ENCODE results near the gene CSNK1D.
A peak's percentile ranks its signal among the peaks of the same experiment; 100 is the strongest.
"Not testable (repeated sequence)": the region's sequence is repeated elsewhere in the genome, so short reads cannot be mapped to it uniquely, and the experiment has no call there.

The CSNK1D gene

GRCh38 chr17:82212331-82213250 lies 60.9 kb downstream of the CSNK1D start, which contains the start of gene CCDC57:
Gene CCDC57, minus strand, starts transcription at chr17:82212842. Its CDS starts 10,898 bp downstream, at chr17:82201944.
- DNase-seq, result peak; percentile 72

DNA sequence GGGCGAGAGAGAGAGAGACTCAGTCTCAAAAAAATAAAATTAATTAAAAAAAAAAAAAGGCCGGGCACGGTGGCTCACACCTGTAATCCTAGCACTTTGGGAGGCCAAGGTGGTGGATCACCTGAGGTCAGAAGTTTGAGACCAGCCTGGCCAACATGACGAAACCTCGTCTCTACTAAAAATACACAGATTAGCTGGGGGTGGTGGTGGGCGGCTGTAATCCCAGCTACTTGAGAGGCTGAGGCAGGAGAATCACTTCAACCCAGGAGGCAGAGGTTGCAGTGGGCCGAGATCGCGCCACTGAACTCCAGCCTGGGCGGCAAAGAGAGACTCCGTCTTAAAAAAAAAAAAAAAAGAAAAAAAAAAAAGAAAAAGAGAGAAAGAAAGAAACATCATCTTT lies 62.8 kb downstream of the CSNK1D start:
- not testable (repeated sequence) for DNase-seq

GRCh38 chr17:82205720-82206508 lies 67.6 kb downstream of the CSNK1D start:
- peak; percentile 86 for DNase-seq

GRCh38 chr17:82204831-82205719 lies 68.4 kb downstream of the CSNK1D start:
- no peak for DNase-seq

DNA sequence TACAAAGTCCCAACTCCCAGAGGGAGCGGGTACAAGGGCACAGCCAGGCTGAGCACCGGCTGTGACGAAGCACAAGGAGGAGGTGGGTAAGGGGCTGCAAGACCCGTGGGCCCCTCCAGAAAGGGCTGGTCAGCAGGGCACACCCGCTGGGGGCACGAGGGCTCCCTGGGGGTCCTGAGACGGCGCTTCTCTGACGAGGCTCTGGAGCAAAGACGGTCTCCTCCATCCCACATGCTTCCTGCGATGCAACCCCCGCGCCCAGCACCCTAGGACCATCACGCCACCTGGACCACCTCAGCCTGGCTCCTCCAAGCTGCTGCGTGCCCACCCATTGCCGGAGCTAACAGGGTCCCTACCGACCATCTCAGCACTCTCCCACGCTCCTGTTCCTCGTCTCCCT lies 69.6 kb downstream of the CSNK1D start:
- no peak for DNase-seq

DNA sequence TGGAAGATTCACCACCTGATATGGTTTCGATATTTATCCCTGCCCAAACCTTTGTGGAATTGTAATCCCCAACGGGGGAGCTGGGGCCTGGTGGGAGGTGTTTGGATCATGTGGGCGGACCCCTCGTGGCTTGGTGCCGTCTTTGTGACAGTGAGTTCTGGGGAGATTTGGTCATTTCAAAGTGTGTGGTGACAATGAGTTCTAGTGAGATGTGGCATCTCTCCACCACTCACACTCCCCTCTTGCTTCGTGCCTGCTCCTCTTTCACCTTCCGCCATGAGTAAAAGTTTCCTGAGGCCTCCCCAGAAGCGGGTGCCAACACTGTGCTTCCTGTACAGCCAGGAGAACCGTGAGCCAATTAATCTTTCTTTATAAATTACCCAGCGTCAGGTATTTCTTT lies 70.5 kb downstream of the CSNK1D start:
- DNase-seq, result no peak

DNA sequence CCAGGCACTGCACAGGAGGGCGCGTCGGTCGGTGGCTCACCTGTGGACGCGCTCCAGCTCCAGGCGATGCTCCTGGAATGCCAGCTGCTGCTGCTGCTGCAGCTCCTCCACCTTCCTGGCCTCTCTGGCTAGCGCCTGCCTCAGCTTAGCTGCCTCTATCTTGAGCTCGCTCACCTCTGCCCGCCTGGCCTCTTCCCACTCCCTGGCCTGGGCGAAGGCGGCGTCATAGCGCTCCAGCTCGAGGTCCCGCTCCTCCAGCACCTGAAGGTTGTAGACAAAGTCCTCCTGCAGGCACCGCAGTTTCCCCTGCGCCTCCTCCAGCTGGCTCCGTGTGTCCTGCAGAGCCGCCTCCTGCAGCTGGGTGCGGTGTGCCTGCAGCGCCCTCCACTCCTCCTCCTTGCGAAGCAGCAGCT lies 72.0 kb downstream of the CSNK1D start:
- DNase-seq, result no peak

DNA sequence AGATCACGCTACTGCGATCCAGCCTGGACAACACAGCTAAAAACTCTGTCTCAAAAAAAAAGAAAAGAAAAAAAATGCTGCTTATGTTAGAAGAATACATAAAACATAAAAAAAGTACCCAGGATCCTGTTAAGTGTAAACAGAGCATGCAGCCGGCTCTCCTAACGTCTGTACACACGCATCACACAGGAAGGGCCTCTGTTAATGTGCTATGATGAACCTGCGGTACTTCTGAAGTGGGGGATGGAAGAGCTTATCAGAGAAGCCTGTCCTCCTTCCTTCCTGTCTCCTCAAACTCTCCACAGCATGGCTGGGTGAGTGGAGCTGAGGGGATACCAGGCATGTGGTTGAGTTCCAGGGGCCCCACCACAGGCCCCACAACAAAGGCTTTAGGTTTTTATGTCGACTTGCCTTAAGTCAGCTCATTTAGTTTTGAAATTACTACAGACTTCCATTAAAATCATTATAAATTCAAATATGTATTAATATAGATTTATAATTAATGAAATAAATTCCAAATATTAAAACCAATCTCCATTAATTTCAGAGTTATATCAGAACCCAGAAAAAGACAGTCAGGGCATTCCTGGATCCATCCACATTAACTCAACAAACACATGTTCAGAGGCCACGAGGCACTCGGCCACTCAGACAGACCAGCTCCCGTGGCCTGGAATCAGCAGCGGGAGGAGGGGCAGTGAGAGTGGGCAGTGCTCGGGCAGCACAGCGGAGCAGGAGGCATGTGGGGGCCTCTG lies 72.6 kb downstream of the CSNK1D start:
- DNase-seq, result peak; percentile 84

GRCh38 chr17:82200135-82200534 lies 73.4 kb downstream of the CSNK1D start:
- no peak for DNase-seq

- DNase-seq, result no peak
Observed at GRCh38 chr17:82199496-82199895, 74.0 kb downstream of the CSNK1D start.

- no peak for DNase-seq
Observed at GRCh38 chr17:82198092-82198491, 75.4 kb downstream of the CSNK1D start.

DNA sequence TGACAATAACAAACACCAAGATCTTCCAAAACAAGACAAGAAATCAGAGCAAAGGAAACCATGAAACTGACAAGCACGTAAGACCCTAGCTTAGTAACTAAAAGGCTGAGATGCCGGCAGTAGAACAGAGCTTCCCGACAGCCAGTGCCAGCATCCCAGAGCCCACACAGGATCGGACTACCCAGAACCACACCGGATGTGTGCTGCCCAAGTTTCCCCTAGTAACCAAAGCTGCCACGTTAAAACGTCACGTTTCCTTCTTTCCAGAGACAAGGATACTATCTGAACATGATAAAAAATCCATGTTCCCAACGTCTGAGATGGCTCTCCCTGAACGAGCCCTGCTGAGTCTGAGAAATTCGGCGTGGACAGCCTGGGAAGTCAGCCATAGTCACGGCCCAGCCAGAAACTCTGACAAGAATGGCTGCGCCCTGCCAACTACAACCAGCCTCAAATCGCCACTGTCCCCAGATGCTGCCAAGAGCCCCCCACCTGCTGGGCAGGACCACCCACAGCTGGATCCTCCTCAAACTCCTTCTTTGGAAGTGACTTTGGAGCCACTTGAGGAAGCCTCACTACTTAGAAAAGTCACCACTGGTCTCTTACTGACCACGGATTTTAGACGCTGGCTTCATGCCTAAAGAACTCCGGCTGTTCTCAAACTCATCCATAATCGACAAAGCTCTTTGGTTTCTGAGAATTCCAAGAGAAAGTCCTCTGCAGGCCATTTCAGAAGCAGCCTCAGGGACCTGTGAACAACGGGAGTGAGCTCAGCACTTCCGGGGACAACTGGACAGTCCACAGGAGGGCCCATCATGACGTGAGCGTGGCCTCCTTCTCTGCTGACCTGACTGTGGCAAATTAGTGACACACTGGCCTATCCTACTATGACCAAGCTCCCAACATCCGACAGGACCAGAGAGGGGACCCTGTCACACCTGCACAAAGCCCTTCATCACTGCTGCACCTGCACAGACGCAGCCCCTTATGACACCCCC lies 77.5 kb downstream of the CSNK1D start:
- DNase-seq, result no peak

DNA sequence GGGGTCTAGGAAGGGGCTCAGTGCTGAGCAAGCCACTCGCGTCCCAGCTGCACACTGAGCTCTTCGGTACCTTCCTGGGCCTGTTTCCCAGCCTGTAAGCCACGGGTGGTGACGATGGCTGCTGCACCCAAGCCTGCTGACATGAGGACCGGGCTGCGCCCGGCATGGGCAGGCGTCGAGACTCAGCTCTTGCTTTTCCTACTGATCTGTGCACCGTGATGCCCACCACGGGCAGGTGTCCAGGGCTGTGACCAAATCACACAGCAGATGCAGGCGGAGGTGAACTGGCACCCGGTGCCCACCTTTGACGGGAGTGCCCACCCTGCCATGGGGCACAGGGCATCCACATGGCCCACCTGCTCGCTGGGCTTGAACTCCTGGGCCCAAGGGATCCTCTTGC lies 78.7 kb downstream of the CSNK1D start:
- DNase-seq, result no peak

- no peak for DNase-seq
Observed at GRCh38 chr17:82193520-82194220, 79.8 kb downstream of the CSNK1D start.

GRCh38 chr17:82193050-82193449 lies 80.5 kb downstream of the CSNK1D start:
- DNase-seq, result not testable (repeated sequence)

Data from CD4-positive, alpha-beta T cell treated with Interleukin-21 for 1 hour (primary cell).